OCI-LY7 (cell line): Measurements from ENCODE around the gene KIAA1671. TPM values are rescaled to one million over a fixed set of nuclear protein-coding genes. Genes with fewer than 3 reads are reported as not detected.
"Not testable (repeated sequence)": the region's sequence is repeated elsewhere in the genome, so short reads cannot be mapped to it uniquely, and the experiment has no call there.

ENCODE experiments used
- BruUV-seq: library from RNA; stranded (reverse); fragments of 400-500 nt; replicated peaks from 2 replicates; lab custom pipeline; 2021; lab: Mats Ljungman, UMichigan
- CTCF ChIA-PET: fragments of 300-600 bp; sonication (Branson Sonifier 250); formaldehyde crosslinking; loops from one replicate; lab custom pipeline; 2022; ENCODE audit warnings: antibody characterized with exemption; ENCODE audit not compliant: unreplicated experiment; lab: Charles Lee
- POLR2A ChIA-PET: fragments of 300-600 bp; sonication (Branson Sonifier 250); formaldehyde crosslinking; loops from one replicate; lab custom pipeline; 2022; ENCODE audit warnings: antibody characterized with exemption; lab: Charles Lee
- DNase-seq: peaks from one replicate; pipeline ENCODE4 v3.0.0-alpha.2; 2015; ENCODE audit warnings: low spot score
- H2AFZ ChIP-seq: fragments of 200-600 bp; sonication (generic), shearing (Covaris generic); 2 replicates; pipeline ENCODE4 v1.6.1; 2014; ENCODE audit warnings: mild to moderate bottlenecking, antibody characterized with exemption, low read length, moderate library complexity
- H3K27ac ChIP-seq: fragments of 200-600 bp; sonication (generic); 2 replicates; pipeline ENCODE4 v1.5.1; 2014; ENCODE audit warnings: mixed run types, low read depth, mild to moderate bottlenecking, moderate library complexity, low read length, inconsistent platforms; ENCODE audit not compliant: poor library complexity, severe bottlenecking
- H3K36me3 ChIP-seq: fragments of 200-600 bp; sonication (generic); 2 replicates; pipeline ENCODE4 v1.6.1; 2014; ENCODE audit warnings: mild to moderate bottlenecking, antibody characterized with exemption, low read length, moderate library complexity, mixed read lengths; ENCODE audit not compliant: insufficient read depth
- H3K4me1 ChIP-seq: fragments of 200-600 bp; sonication (generic); 2 replicates; pipeline ENCODE4 v1.5.1; 2014; ENCODE audit warnings: mild to moderate bottlenecking, low read length; ENCODE audit not compliant: insufficient read depth, poor library complexity, severe bottlenecking
- H3K4me2 ChIP-seq: fragments of 200-600 bp; sonication (generic); 2 replicates; pipeline ENCODE4 v1.6.1; 2014; ENCODE audit warnings: mild to moderate bottlenecking, low read length
- H3K4me3 ChIP-seq: fragments of 200-600 bp; sonication (generic); 2 replicates; pipeline ENCODE4 v1.5.1; 2014; ENCODE audit warnings: mild to moderate bottlenecking, low read depth, low read length; ENCODE audit not compliant: poor library complexity, severe bottlenecking
- H3K79me2 ChIP-seq: fragments of 200-600 bp; sonication (generic); 2 replicates; pipeline ENCODE4 v1.6.1; 2016; ENCODE audit warnings: low read depth, mild to moderate bottlenecking, low read length, moderate library complexity, mixed read lengths; ENCODE audit not compliant: insufficient read depth
- H3K9me2 ChIP-seq: fragments of 200-600 bp; sonication (generic); 2 replicates; pipeline ENCODE4 v1.6.1; 2016; ENCODE audit warnings: mild to moderate bottlenecking, low read length, mixed read lengths; ENCODE audit not compliant: insufficient read depth
- H3K9me3 ChIP-seq: fragments of 200-600 bp; sonication (generic); 2 replicates; pipeline ENCODE4 v1.6.1; 2014; ENCODE audit warnings: mild to moderate bottlenecking, mixed run types, low read length, mixed read lengths
- H4K20me1 ChIP-seq: fragments of 200-600 bp; sonication (generic); 2 replicates; pipeline ENCODE4 v1.6.1; 2014; ENCODE audit warnings: mild to moderate bottlenecking, antibody characterized with exemption, low read length, moderate library complexity, mixed read lengths; ENCODE audit not compliant: insufficient read depth
- CTCF ChIP-seq: fragments of 200-600 bp; sonication (generic); conservative IDR thresholded peaks from 2 replicates; pipeline ENCODE4 v1.5.1; 2014; ENCODE audit warnings: mild to moderate bottlenecking, antibody characterized with exemption, low read length, moderate library complexity, mixed read lengths
- EZH2phosphoT487 ChIP-seq: fragments of 200-600 bp; sonication (generic); IDR thresholded peaks from 2 replicates; pipeline ENCODE4 v1.6.1; 2018; ENCODE audit warnings: low read depth, borderline replicate concordance, mild to moderate bottlenecking, mixed run types, antibody characterized with exemption, low read length, moderate library complexity, mixed read lengths
- intact Hi-C: fragments of 100-400 bp; cut with micrococcal nuclease; formaldehyde crosslinking; loops from one replicate; pipeline ENCODE4 v1.10.0; 2022; ENCODE audit not compliant: unreplicated experiment
- total RNA-seq, 2 experiments: library from RNA; depleted of rRNA in 1 of 2; stranded (reverse); fragments of >200 nt in 1 of 2; shearing (Covaris generic) in 1 of 2; gene quantifications; 2 replicates each; pipeline ENCODE4 v1.2.3, GENCODE V29; 2014 to 2022

The KIAA1671 gene
- total RNA-seq, 2 experiments from 2014 or later = not detected

- no peak for TF ChIP-seq CTCF
- TF ChIP-seq EZH2phosphoT487 = no peak
- H2AFZ ChIP-seq = no peak overlapping the region
- no peaks in the 10 kb centered on the region for H3K9me3 ChIP-seq
- no peaks in the 10 kb centered on the region for H3K4me1 ChIP-seq
- no TSS peak for BruUV-seq
- ChIA-PET CTCF (no interaction called here), POLR2A (interaction anchor here (0.5 to 1.0 kb wide), 3 partner anchors 13 to 48 kb away, joined by 3 to 4 read pairs (median 3); no protein-coding TSS in a partner anchor)
- no peaks in the 10 kb centered on the region for H4K20me1 ChIP-seq
- no peaks in the 10 kb centered on the region for H3K36me3 ChIP-seq
- DNase-seq = no peak
- H3K27ac ChIP-seq = no peak overlapping the region
- H3K4me3 ChIP-seq = no peak overlapping the region
- H3K79me2 ChIP-seq = no peaks in the 10 kb centered on the region
- H3K4me2 ChIP-seq = no peak overlapping the region
- H3K9me2 ChIP-seq = no peaks in the 10 kb centered on the region
- intact Hi-C loops = no loop called here
Observed at GRCh38 chr22:25203082-25203481, 250.6 kb downstream of the KIAA1671 start.

- H3K79me2 ChIP-seq, H3K4me2 ChIP-seq, CTCF ChIA-PET, intact Hi-C loops, BruUV-seq, H3K9me2 ChIP-seq, H3K4me3 ChIP-seq, H3K4me1 ChIP-seq, H2AFZ ChIP-seq, H4K20me1 ChIP-seq, H3K36me3 ChIP-seq, H3K9me3 ChIP-seq, DNase-seq, H3K27ac ChIP-seq, POLR2A ChIA-PET: not testable (repeated sequence)
Observed at GRCh38 chr22:25204547-25204946, 252.0 kb downstream of the KIAA1671 start.

- H3K9me2 ChIP-seq = no peaks in the 10 kb centered on the region
- H3K27ac ChIP-seq = no peak overlapping the region
- no peak overlapping the region for H3K4me2 ChIP-seq
- intact Hi-C loops = no loop called here
- H3K4me1 ChIP-seq = no peaks in the 10 kb centered on the region
- H3K79me2 ChIP-seq = no peaks in the 10 kb centered on the region
- BruUV-seq = no TSS peak
- no peaks in the 10 kb centered on the region for H3K9me3 ChIP-seq
- no peak overlapping the region for H2AFZ ChIP-seq
- no peak overlapping the region for H3K4me3 ChIP-seq
- no peaks in the 10 kb centered on the region for H3K36me3 ChIP-seq
- TF ChIP-seq EZH2phosphoT487 (no peak), CTCF (no peak)
- CTCF ChIA-PET = no interaction called here
- POLR2A ChIA-PET = no interaction called here
- H4K20me1 ChIP-seq = no peaks in the 10 kb centered on the region
- no peak for DNase-seq
Observed at GRCh38 chr22:25205847-25206246, 253.3 kb downstream of the KIAA1671 start.
